ENCODE data around the gene ICAM2. TPM values are rescaled to one million over a fixed set of nuclear protein-coding genes. Genes with fewer than 3 reads are reported as not detected.
A peak's percentile ranks its signal among the peaks of the same experiment; 100 is the strongest.
"Not testable (repeated sequence)": the region's sequence is repeated elsewhere in the genome, so short reads cannot be mapped to it uniquely, and the experiment has no call there.

The ICAM2 gene
- total and polyA plus RNA-seq, 4 donors = 9.6 to 17.5 (median 12.4) TPM

DNA sequence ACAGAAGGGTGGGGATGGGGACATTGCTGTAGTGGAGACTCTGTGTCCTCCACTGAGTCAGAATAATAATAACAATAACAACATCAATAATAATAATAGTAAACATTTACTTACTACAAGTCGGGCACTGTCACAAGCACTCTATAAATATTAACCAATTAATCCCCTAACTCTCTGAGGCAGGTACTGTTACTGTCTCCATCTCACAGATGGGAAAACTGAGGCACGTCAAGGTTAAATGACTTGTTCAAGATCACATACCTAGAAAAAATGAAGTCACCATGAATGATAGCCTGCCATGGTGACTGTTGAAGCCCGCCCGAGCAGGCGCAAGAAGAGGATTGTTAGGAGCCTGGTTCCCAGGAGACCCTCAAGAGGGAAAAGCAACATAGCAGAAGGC is 12.1 kb downstream of the ICAM2 start:
- DNase-seq (ENCODE audit: low spot score) = no peak
- Histone ChIP-seq H3K9ac (ENCODE audit: low read depth in 1 of 2, low read length in 2 of 2) (no peak overlapping the region), H3K27ac (ENCODE audit: low read depth in 1 of 2, low read length in 2 of 2) (no peak overlapping the region)

DNA sequence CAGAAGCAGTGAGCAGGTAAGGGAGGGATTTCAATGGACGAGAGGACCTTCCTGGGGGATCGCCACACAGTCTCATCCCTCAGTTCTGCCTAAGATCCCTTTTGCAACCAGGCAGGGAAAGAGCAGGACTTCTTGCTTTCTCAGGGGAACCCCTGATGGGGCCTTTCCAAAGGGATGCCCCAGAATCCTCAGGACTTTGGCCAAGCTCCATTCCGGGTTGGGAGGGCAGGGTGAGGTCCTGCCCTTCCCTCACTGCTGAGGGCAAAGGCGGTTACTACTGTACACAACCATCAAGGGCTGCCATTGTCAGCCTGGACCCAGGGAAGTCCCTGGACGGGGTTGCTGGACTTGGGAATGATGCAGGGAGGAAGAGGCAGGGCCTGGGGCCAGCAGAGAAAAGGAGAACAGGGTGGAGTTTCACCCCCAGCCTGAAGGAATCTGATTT is 12.6 kb downstream of the ICAM2 start:
- no peak overlapping the region for H3K4me3 ChIP-seq (ENCODE audit: low read depth in 1 of 3, low read length in 3 of 3)
- TF ChIP-seq FOXA1 (IDR thresholded peaks at IDR 0.05) (no peak), NR2F2 (IDR thresholded peaks at IDR 0.05) (peak; percentile 51)
- H3K4me1 ChIP-seq (ENCODE audit: control insufficient read depth in 4 of 4, insufficient read depth in 4 of 4, low read length in 3 of 4) = peaks cover 0 to 8% (median 0%) of the 10 kb centered on the region in 4 donors
- no peak overlapping the region for H3K9ac ChIP-seq (ENCODE audit: low read depth in 1 of 2, low read length in 2 of 2)
- WGBS = 71% methylated on average over 5 of the region's 5 CpGs
- H3K36me3 ChIP-seq (ENCODE audit: control insufficient read depth in 4 of 4, insufficient read depth in 3 of 4, low read depth in 1 of 4, low read length in 3 of 4) = peaks cover 0 to 3% (median 0%) of the 10 kb centered on the region in 4 donors
- H3K27ac ChIP-seq (ENCODE audit: low read depth in 1 of 2, low read length in 2 of 2) = no peak overlapping the region
- no peak for DNase-seq (ENCODE audit: low spot score)
- no peaks in the 10 kb centered on the region for H3K27me3 ChIP-seq (ENCODE audit: control insufficient read depth in 4 of 4, insufficient read depth in 4 of 4, low read length in 3 of 4)
- H3K9me3 ChIP-seq (ENCODE audit: control insufficient read depth in 4 of 4, low read length in 3 of 4) = no peaks in the 10 kb centered on the region

More for the DNA sequence above, 12.1 kb downstream of the ICAM2 start:
- Histone ChIP-seq H3K27me3 (ENCODE audit: control insufficient read depth in 4 of 4, insufficient read depth in 4 of 4, low read length in 3 of 4) (no peaks in the 10 kb centered on the region), H3K4me3 (ENCODE audit: low read depth in 1 of 3, low read length in 3 of 3) (no peak overlapping the region), H3K9me3 (ENCODE audit: control insufficient read depth in 4 of 4, low read length in 3 of 4) (no peaks in the 10 kb centered on the region), H3K36me3 (ENCODE audit: control insufficient read depth in 4 of 4, insufficient read depth in 3 of 4, low read depth in 1 of 4, low read length in 3 of 4) (peaks cover 0 to 3% (median 0%) of the 10 kb centered on the region in 4 donors), H3K4me1 (ENCODE audit: control insufficient read depth in 4 of 4, insufficient read depth in 4 of 4, low read length in 3 of 4) (peaks cover 0 to 8% (median 0%) of the 10 kb centered on the region in 4 donors)
- TF ChIP-seq JUND (IDR thresholded peaks at IDR 0.05) = no peak
- no peak for TF ChIP-seq RAD21 (IDR thresholded peaks at IDR 0.05)
- TF ChIP-seq, protein P1, sequence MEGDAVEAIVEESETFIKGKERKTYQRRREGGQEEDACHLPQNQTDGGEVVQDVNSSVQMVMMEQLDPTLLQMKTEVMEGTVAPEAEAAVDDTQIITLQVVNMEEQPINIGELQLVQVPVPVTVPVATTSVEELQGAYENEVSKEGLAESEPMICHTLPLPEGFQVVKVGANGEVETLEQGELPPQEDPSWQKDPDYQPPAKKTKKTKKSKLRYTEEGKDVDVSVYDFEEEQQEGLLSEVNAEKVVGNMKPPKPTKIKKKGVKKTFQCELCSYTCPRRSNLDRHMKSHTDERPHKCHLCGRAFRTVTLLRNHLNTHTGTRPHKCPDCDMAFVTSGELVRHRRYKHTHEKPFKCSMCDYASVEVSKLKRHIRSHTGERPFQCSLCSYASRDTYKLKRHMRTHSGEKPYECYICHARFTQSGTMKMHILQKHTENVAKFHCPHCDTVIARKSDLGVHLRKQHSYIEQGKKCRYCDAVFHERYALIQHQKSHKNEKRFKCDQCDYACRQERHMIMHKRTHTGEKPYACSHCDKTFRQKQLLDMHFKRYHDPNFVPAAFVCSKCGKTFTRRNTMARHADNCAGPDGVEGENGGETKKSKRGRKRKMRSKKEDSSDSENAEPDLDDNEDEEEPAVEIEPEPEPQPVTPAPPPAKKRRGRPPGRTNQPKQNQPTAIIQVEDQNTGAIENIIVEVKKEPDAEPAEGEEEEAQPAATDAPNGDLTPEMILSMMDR (IDR thresholded peaks at IDR 0.05; ENCODE audit: low read depth, low read length, missing input control) = no peak
- TF ChIP-seq EGR1 (IDR thresholded peaks at IDR 0.05; ENCODE audit: low read depth in 2 of 2) = no peak
- TF ChIP-seq RXRA (IDR thresholded peaks at IDR 0.05) = no peak
- WGBS = 82% methylated on average over 5 of the region's 5 CpGs

DNA sequence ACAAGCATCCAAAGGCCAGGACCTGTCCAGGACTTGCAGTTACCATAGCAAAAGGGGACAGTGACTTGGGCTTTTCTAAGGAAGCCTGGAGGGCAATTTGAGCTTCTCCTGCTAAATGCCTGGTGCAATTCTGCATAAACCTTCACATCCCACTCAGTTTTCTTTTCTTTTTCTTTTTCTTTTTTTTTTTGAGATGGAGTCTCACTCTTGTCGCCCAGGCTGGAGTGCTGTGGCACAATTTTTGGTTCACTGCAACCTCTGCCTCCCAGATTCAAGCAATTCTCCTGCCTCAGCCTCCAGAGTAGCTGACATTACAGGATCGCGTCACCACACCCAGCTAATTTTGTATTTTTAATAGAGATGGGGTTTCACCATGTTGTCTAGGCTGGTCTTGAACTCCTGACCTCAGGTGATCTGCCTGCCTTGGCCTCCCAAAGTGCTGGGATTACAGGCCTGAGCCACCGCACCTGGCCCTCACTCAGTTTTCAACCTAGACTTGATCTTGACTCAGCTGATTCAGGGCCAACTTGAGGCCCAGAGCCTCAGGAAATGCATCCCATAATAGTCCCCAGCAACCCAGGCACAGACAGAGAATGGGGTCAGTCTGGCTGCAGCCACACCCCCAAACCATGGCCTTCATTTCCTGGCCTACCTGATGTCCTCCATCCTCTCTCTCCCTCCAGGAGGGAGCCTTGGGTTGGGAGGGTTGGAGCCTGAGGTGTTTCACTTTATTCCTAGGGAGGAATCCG is 13.2 kb downstream of the ICAM2 start:
- H3K9me3 ChIP-seq (ENCODE audit: control insufficient read depth in 4 of 4, low read length in 3 of 4); H3K4me1 ChIP-seq (ENCODE audit: control insufficient read depth in 4 of 4, insufficient read depth in 4 of 4, low read length in 3 of 4); H3K4me3 ChIP-seq (ENCODE audit: low read depth in 1 of 3, low read length in 3 of 3); DNase-seq (ENCODE audit: low spot score); H3K27ac ChIP-seq (ENCODE audit: low read depth in 1 of 2, low read length in 2 of 2); H3K9ac ChIP-seq (ENCODE audit: low read depth in 1 of 2, low read length in 2 of 2); H3K27me3 ChIP-seq (ENCODE audit: control insufficient read depth in 4 of 4, insufficient read depth in 4 of 4, low read length in 3 of 4); H3K36me3 ChIP-seq (ENCODE audit: control insufficient read depth in 4 of 4, insufficient read depth in 3 of 4, low read depth in 1 of 4, low read length in 3 of 4): not testable (repeated sequence)
- TF ChIP-seq NR2F2 (IDR thresholded peaks at IDR 0.05) = peak; percentile 2
- WGBS = 93% methylated on average over 5 of the region's 5 CpGs

DNA sequence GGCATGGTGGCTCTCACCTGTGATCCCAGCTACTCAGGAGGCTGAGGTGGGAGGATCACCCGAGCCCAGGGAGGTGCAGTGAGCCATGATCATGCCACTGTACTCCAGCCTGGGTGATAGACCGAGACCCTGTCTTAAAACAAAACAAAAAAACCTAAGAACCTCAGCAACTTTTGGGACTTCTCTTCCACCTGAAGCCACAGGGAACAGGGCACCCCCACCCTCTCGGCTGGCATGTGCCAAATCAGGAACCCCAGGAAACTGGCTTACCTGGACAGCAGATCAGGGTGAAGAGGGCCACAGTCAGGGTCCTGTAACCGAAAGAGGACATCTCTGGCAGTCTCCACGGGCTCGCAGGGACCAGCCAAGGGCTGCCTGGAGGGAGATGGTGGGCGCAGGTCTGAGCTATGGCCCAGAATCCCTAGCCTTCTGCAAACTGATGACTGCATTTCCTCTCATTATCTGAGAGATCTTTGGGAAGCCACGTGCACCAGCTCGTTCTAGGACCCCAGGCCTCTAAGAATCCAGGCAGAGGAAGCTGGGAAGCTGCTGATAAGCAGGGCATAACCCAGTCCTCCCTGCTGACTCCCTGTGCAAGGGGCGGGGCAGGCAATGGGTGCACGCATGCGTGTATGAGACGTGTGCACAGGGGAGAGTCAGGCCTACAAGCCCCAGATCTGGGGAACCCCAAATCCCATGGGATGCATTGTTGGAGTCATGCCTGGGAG is 13.9 kb downstream of the ICAM2 start:
- no peaks in the 10 kb centered on the region for H3K9me3 ChIP-seq (ENCODE audit: control insufficient read depth in 4 of 4, low read length in 3 of 4)
- DNase-seq (ENCODE audit: low spot score) = peak; percentile 76
- WGBS = 76% methylated on average over 13 of the region's 13 CpGs
- no peak overlapping the region for H3K9ac ChIP-seq (ENCODE audit: low read depth in 1 of 2, low read length in 2 of 2)
- H3K4me1 ChIP-seq (ENCODE audit: control insufficient read depth in 4 of 4, insufficient read depth in 4 of 4, low read length in 3 of 4) = peaks cover 0 to 8% (median 0%) of the 10 kb centered on the region in 4 donors
- H3K27ac ChIP-seq (ENCODE audit: low read depth in 1 of 2, low read length in 2 of 2) = no peak overlapping the region
- H3K27me3 ChIP-seq (ENCODE audit: control insufficient read depth in 4 of 4, insufficient read depth in 4 of 4, low read length in 3 of 4) = no peaks in the 10 kb centered on the region
- H3K36me3 ChIP-seq (ENCODE audit: control insufficient read depth in 4 of 4, insufficient read depth in 3 of 4, low read depth in 1 of 4, low read length in 3 of 4) = peaks cover 0 to 3% (median 0%) of the 10 kb centered on the region in 4 donors
- H3K4me3 ChIP-seq (ENCODE audit: low read depth in 1 of 3, low read length in 3 of 3) = no peak overlapping the region
- peak; percentile 64 for TF ChIP-seq NR2F2 (IDR thresholded peaks at IDR 0.05)
- TF ChIP-seq, protein P2, sequence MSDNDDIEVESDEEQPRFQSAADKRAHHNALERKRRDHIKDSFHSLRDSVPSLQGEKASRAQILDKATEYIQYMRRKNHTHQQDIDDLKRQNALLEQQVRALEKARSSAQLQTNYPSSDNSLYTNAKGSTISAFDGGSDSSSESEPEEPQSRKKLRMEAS (IDR thresholded peaks at IDR 0.05) = no peak

All from liver (tissue), 9 donors.